ENCODE measurements around the gene ADAT1. TPM values are rescaled to one million over a fixed set of nuclear protein-coding genes. Genes with fewer than 3 reads are reported as not detected.
A peak's percentile ranks its signal among the peaks of the same experiment; 100 is the strongest.

Gene ADAT1
- total RNA-seq, 4 donors from 2014 or later = 27.2 to 38.7 (median 32.4) TPM

GRCh38 chr16:75573955-75574354, 49.1 kb downstream of the ADAT1 start:
- TF ChIP-seq CTCF (IDR thresholded peaks at IDR 0.05) (no peak), POLR2A (IDR thresholded peaks at IDR 0.05) (no peak), POLR2AphosphoS5 (IDR thresholded peaks at IDR 0.05) (no peak), EP300 (IDR thresholded peaks at IDR 0.05) (no peak)
- 77 to 82% methylated on average over 4 to 5 of the region's 5 CpGs for WGBS, 2 donors (ENCODE audit: low coverage in 1 of 2)
- Histone ChIP-seq H3K36me3 (peaks cover 0 to 100% of the 10 kb centered on the region in 2 donors), H3K27me3 (no peaks in the 10 kb centered on the region), H3K27ac (no peak overlapping the region), H3K9me3 (no peaks in the 10 kb centered on the region), H3K4me1 (peaks cover 0 to 52% (median 0%) of the 10 kb centered on the region in 3 donors), H3K4me3 (no peak overlapping the region)
- no peak for ATAC-seq

GRCh38 chr16:75572864-75573542, 50.1 kb downstream of the ADAT1 start:
- 20 to 31% methylated on average over 2 of the region's 3 CpGs for WGBS, 2 donors (ENCODE audit: low coverage in 1 of 2)
- Histone ChIP-seq H3K4me1 (peaks cover 0 to 62% (median under 1%) of the 10 kb centered on the region in 3 donors), H3K36me3 (peaks cover 0 to 100% of the 10 kb centered on the region in 2 donors), H3K27me3 (no peaks in the 10 kb centered on the region), H3K4me3 (no peak overlapping the region), H3K27ac (no peak overlapping the region), H3K9me3 (no peaks in the 10 kb centered on the region)
- no peak for ATAC-seq
- TF ChIP-seq POLR2AphosphoS5 (IDR thresholded peaks at IDR 0.05) = peak; percentile 4
- no peak for TF ChIP-seq CTCF (IDR thresholded peaks at IDR 0.05)
- no peak for TF ChIP-seq EP300 (IDR thresholded peaks at IDR 0.05)
- TF ChIP-seq POLR2A (IDR thresholded peaks at IDR 0.05) = no peak

GRCh38 chr16:75570396-75571065, 52.5 kb downstream of the ADAT1 start:
- Histone ChIP-seq H3K27me3 (no peaks in the 10 kb centered on the region), H3K9me3 (no peaks in the 10 kb centered on the region), H3K27ac (no peak overlapping the region), H3K4me3 (no peak overlapping the region), H3K4me1 (peaks cover 0 to 80% (median 10%) of the 10 kb centered on the region in 3 donors), H3K36me3 (peaks cover 0 to 78% of the 10 kb centered on the region in 2 donors)
- ATAC-seq = no peak
- WGBS, 2 donors (ENCODE audit: low coverage in 1 of 2) = 28 to 51% methylated on average over 2 to 5 of the region's 5 CpGs
- TF ChIP-seq EP300 (IDR thresholded peaks at IDR 0.05) (no peak), POLR2A (IDR thresholded peaks at IDR 0.05) (no peak), CTCF (IDR thresholded peaks at IDR 0.05) (no peak), POLR2AphosphoS5 (IDR thresholded peaks at IDR 0.05) (no peak)

GRCh38 chr16:75567911-75568310, 55.2 kb downstream of the ADAT1 start:
- Histone ChIP-seq H3K4me3 (peak overlapping the region in 1 of 2 donors; percentile 100), H3K36me3 (peaks cover 0 to 52% of the 10 kb centered on the region in 2 donors), H3K4me1 (peaks cover 0 to 74% (median 10%) of the 10 kb centered on the region in 3 donors), H3K27me3 (no peaks in the 10 kb centered on the region), H3K9me3 (no peaks in the 10 kb centered on the region), H3K27ac (peak overlapping the region in 1 of 4 donors; percentile 81)
- ATAC-seq = no peak
- TF ChIP-seq EP300 (IDR thresholded peaks at IDR 0.05) (no peak), POLR2A (IDR thresholded peaks at IDR 0.05) (no peak), CTCF (IDR thresholded peaks at IDR 0.05) (no peak), POLR2AphosphoS5 (IDR thresholded peaks at IDR 0.05) (no peak)
- WGBS, 2 donors (ENCODE audit: low coverage in 1 of 2) = 79 to 100% methylated on average over 1 to 2 of the region's 4 CpGs

Data from gastroesophageal sphincter (tissue), 4 donors.